Spinal cord (tissue), 10 donors: ENCODE measurements around the gene B4GALNT3. TPM values are rescaled to one million over a fixed set of nuclear protein-coding genes. Genes with fewer than 3 reads are reported as not detected.

Experiments
- DNase-seq, 6 donors: peaks; one replicate each; pipeline versions ENCODE4 v3.0.0 to v3.0.0-alpha.2; 2013 to 2015; ENCODE audit warnings: low spot score in 6 of 6, low read depth in 4 of 6
- H3K27ac ChIP-seq: one replicate; pipeline ENCODE4 v1.5.1; 2013; ENCODE audit warnings: low read depth, low read length, control low read depth
- H3K27me3 ChIP-seq: one replicate; pipeline ENCODE4 v1.6.1; 2013; ENCODE audit warnings: low read length; ENCODE audit not compliant: control insufficient read depth, insufficient read depth
- H3K36me3 ChIP-seq: one replicate; pipeline ENCODE4 v1.6.1; 2013; ENCODE audit warnings: low read length; ENCODE audit not compliant: control insufficient read depth, insufficient read depth
- H3K4me1 ChIP-seq: one replicate; pipeline ENCODE4 v1.6.1; 2013; ENCODE audit warnings: low read length; ENCODE audit not compliant: control insufficient read depth, insufficient read depth
- H3K4me3 ChIP-seq: one replicate; pipeline ENCODE4 v1.5.1; 2013; ENCODE audit warnings: low read depth, low read length, control low read depth
- H3K9me3 ChIP-seq: one replicate; pipeline ENCODE4 v1.6.1; 2013; ENCODE audit warnings: low read length; ENCODE audit not compliant: control insufficient read depth, insufficient read depth
- WGBS: methylation state at CpG from one replicate; pipeline ENCODE4 v1.1.5; 2013; ENCODE audit warnings: missing lambda C conversion rate; ENCODE audit not compliant: insufficient coverage; 5-methylcytosine and 5-hydroxymethylcytosine counted together
- polyA plus RNA-seq, 2 donors: library from polyadenylated mRNA; unstranded; fragments of 120-200 nt; gene quantifications; one replicate each; pipeline ENCODE4 v1.2.1, GENCODE V29; 2013; ENCODE audit not compliant: insufficient read length in 2 of 2
- total RNA-seq, 2 donors: library from RNA; depleted of rRNA in 1 of 2; stranded (reverse); fragments of 120-200 nt in 1 of 2; fragments of >200 nt in 1 of 2; gene quantifications; one replicate each; pipeline versions ENCODE4 v1.2.3 to v1.2.4, GENCODE V29; 2013 to 2014
- donor health status: healthy.

B4GALNT3 gene
- total and polyA plus RNA-seq, 4 donors = 3.2 to 7.2 (median 3.9) TPM

GRCh38 chr12:549476-550082, 89.8 kb downstream of the B4GALNT3 start:
- Histone ChIP-seq H3K4me3 (no peak overlapping the region), H3K27ac (no peak overlapping the region), H3K4me1 (peaks cover 20% of the 10 kb centered on the region), H3K36me3 (peaks cover 38% of the 10 kb centered on the region), H3K9me3 (no peaks in the 10 kb centered on the region), H3K27me3 (no peaks in the 10 kb centered on the region)
- WGBS = 96% methylated on average over 27 of the region's 29 CpGs
- DNase-seq = no peak

GRCh38 chr12:550473-551260, 90.9 kb downstream of the B4GALNT3 start:
- H3K4me1 ChIP-seq = peaks cover 20% of the 10 kb centered on the region
- no peak for DNase-seq
- no peaks in the 10 kb centered on the region for H3K9me3 ChIP-seq
- H3K27me3 ChIP-seq = no peaks in the 10 kb centered on the region
- peaks cover 38% of the 10 kb centered on the region for H3K36me3 ChIP-seq
- WGBS = 70% methylated on average over 13 of the region's 18 CpGs
- H3K4me3 ChIP-seq = no peak overlapping the region
- no peak overlapping the region for H3K27ac ChIP-seq

DNA sequence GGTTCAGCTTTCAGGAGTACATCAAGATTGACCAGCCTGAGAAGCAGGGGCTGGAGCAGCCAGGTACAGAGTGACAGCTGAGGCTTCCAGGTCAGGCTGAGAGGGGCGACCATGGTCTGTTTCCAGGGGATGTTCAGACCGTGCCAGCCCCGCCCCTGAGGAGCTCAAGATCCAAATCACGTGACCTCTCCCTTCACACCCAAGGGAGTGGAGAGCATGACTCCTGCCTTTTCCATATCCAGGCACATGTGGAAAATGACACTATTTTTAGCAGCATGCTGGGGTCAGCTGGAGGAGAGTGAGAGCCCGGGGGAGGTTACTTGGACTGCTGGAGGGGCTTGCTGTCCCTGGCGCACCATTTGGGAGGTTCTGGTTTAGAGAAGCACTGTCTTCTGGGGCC, 92.7 kb downstream of the B4GALNT3 start:
- DNase-seq = no peak
- H3K4me3 ChIP-seq = no peak overlapping the region
- WGBS = 78% methylated on average over 3 of the region's 6 CpGs

GRCh38 chr12:553216-554000, 93.7 kb downstream of the B4GALNT3 start:
- Histone ChIP-seq H3K4me1 (peaks cover 5% of the 10 kb centered on the region), H3K9me3 (no peaks in the 10 kb centered on the region), H3K4me3 (no peak overlapping the region), H3K27me3 (no peaks in the 10 kb centered on the region), H3K36me3 (peaks cover 31% of the 10 kb centered on the region), H3K27ac (no peak overlapping the region)
- DNase-seq = no peak
- WGBS = 89% methylated on average over 23 of the region's 23 CpGs

More for the DNA sequence above, 92.7 kb downstream of the B4GALNT3 start:
- Histone ChIP-seq H3K4me1 (peaks cover 7% of the 10 kb centered on the region), H3K27ac (no peak overlapping the region), H3K9me3 (no peaks in the 10 kb centered on the region), H3K27me3 (no peaks in the 10 kb centered on the region), H3K36me3 (peaks cover 36% of the 10 kb centered on the region)

DNA sequence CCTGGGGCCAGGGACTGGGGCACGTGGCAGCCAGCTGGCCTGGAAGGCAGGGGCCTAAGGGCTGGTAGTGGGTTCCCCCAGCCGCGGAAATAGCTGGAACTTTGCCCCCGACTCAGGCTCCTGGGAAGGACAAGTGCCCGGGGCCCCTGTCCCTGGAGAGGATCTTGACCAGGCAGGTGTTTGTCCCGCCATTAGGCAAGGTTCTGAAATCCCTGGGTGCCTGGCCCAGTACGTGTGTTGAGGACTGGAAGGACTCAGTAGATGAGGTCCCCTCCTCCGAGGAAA, 94.2 kb downstream of the B4GALNT3 start:
- H3K36me3 ChIP-seq = peaks cover 31% of the 10 kb centered on the region
- no peak for DNase-seq
- WGBS = 94% methylated on average over 7 of the region's 8 CpGs
- no peaks in the 10 kb centered on the region for H3K9me3 ChIP-seq
- H3K27ac ChIP-seq = no peak overlapping the region
- no peaks in the 10 kb centered on the region for H3K27me3 ChIP-seq
- H3K4me1 ChIP-seq = peaks cover 5% of the 10 kb centered on the region
- H3K4me3 ChIP-seq = no peak overlapping the region

GRCh38 chr12:556498-556897, 96.8 kb downstream of the B4GALNT3 start:
- Histone ChIP-seq H3K27me3 (no peaks in the 10 kb centered on the region), H3K4me3 (no peak overlapping the region), H3K4me1 (peaks cover 8% of the 10 kb centered on the region), H3K9me3 (no peaks in the 10 kb centered on the region), H3K36me3 (peaks cover 29% of the 10 kb centered on the region), H3K27ac (no peak overlapping the region)
- no peak for DNase-seq
- 83% methylated on average over 20 of the region's 20 CpGs for WGBS

DNA sequence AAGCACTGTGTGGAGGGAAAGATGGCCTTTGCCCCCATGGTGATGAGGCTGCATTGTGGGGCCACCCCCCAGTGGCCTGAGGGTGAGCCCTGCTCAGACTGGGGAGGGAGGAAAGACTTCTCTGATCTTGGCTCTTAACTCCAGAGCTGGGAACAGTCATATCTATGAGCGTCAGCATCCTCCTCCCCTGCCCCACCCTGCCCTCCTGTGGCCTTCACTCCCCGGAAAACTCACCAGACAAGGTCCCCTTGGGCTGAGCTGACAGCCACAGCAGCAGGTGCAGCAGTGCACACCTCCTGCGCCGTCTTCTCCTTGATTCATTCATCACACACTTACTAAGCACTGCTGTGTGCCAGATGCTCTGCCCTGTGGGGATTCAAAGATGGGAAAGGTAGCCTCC, 98.8 kb downstream of the B4GALNT3 start:
- WGBS = 100% methylated on average over 1 of the region's 4 CpGs
- no peak overlapping the region for H3K4me3 ChIP-seq
- no peak overlapping the region for H3K27ac ChIP-seq
- DNase-seq = no peak
- peaks cover 3% of the 10 kb centered on the region for H3K4me1 ChIP-seq
- peaks cover 26% of the 10 kb centered on the region for H3K36me3 ChIP-seq
- no peaks in the 10 kb centered on the region for H3K9me3 ChIP-seq
- no peaks in the 10 kb centered on the region for H3K27me3 ChIP-seq

- H3K27ac ChIP-seq = no peak overlapping the region
- no peak overlapping the region for H3K4me3 ChIP-seq
- H3K9me3 ChIP-seq = no peaks in the 10 kb centered on the region
- no peak for DNase-seq
- H3K27me3 ChIP-seq = no peaks in the 10 kb centered on the region
- 91% methylated on average over 21 of the region's 21 CpGs for WGBS
- peaks cover 22% of the 10 kb centered on the region for H3K36me3 ChIP-seq
- peaks cover 3% of the 10 kb centered on the region for H3K4me1 ChIP-seq
Observed at GRCh38 chr12:559208-559905, 99.6 kb downstream of the B4GALNT3 start.

DNA sequence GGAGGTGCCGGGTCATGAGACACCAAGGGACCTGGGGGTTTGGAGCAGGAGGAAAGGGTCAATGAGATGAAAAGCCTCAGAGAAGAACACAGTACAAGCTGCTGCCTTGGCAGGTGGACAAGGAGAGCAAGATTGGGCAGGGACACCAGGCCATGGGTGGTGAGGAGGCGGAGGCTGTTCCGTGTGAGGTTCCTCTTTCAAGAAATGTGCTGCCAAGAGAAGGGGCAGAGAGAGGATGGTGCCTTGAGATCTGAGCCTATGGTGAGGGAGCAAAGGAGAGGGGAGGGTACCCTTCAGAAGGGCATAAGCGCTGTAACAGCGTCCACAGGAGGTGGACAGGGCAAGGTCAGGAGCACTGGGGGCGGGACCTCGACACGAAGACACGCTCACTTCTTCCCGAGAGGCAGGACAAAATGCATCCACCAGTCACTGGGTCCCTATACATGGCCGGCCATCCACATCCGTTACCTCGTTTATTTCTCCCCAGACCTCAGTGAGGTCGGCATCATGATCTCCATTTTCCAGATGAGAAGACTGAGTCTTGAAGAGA, 100.2 kb downstream of the B4GALNT3 start:
- 85% methylated on average over 10 of the region's 14 CpGs for WGBS
- H3K36me3 ChIP-seq = peaks cover 22% of the 10 kb centered on the region

More for the DNA sequence above, 100.2 kb downstream of the B4GALNT3 start:
- Histone ChIP-seq H3K27ac (no peak overlapping the region), H3K4me1 (peaks cover 3% of the 10 kb centered on the region), H3K9me3 (no peaks in the 10 kb centered on the region), H3K4me3 (no peak overlapping the region), H3K27me3 (no peaks in the 10 kb centered on the region)
- no peak for DNase-seq
